OCI-M2 (cell line): ENCODE results near the gene RPUSD1.
"Not testable (repeated sequence)": the region's sequence is repeated elsewhere in the genome, so short reads cannot be mapped to it uniquely, and the experiment has no call there.

Experiments used
- DNase-seq: peaks from one replicate; lab custom pipeline; 2025; ENCODE audit not compliant: unreplicated experiment; lab: John Stamatoyannopoulos, UW

RPUSD1 gene

GRCh38 chr16:768428-768827 lies 19.8 kb downstream of the RPUSD1 start:
- no peak for DNase-seq

GRCh38 chr16:767743-768235 lies 20.4 kb downstream of the RPUSD1 start:
- no peak for DNase-seq

DNA sequence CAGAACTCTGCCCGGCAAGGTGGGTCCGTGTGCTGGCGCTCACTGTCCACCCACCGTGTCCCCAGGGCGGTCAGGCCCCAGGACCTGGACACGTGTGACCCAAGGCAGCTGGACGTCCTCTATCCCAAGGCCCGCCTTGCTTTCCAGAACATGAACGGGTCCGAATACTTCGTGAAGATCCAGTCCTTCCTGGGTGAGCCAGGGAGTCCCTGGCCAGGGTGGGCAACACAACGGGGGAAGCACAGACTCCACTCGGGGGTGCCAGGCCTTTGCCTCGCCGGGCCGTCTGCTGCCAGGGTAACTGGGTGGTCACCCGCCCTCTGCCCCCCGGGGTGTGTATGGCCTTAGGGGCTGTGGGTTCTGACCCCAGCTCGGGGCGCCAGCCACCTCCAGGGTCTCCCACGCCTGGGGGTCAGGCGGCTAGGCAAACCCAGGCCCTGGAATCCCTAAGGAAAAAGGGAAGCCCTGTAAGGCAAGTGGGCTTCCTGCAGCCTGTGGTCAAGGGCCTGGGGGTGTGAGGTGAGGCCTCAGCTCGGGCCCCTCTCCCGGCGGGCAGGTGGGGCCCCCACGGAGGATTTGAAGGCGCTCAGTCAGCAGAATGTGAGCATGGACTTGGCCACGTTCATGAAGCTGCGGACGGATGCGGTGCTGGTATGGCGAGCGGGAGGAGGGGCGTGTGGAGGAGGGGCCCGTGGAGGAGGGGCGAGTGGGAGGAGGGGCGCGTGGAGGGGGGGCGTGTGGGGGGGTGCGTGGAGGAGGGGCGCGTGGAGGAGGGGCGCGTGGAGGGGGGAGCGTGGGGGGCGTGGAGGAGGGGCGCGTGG lies 21.2 kb downstream of the RPUSD1 start:
- DNase-seq, result no peak

GRCh38 chr16:766008-766819 lies 22.0 kb downstream of the RPUSD1 start:
- no peak for DNase-seq

DNA sequence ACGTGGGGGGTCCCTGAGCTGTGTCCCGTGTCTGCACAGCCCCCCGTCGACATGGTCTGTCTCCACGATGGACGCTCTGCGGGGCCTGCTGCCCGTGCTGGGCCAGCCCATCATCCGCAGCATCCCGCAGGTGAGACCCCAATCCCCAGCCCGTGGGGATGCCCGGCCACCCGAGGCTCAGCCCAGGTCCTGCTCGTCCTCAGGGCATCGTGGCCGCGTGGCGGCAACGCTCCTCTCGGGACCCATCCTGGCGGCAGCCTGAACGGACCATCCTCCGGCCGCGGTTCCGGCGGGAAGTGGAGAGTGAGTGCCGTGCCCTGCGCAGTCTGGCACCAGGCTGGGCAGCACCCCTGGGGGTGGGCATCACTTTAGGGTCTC lies 22.7 kb downstream of the RPUSD1 start:
- DNase-seq, result no peak

DNA sequence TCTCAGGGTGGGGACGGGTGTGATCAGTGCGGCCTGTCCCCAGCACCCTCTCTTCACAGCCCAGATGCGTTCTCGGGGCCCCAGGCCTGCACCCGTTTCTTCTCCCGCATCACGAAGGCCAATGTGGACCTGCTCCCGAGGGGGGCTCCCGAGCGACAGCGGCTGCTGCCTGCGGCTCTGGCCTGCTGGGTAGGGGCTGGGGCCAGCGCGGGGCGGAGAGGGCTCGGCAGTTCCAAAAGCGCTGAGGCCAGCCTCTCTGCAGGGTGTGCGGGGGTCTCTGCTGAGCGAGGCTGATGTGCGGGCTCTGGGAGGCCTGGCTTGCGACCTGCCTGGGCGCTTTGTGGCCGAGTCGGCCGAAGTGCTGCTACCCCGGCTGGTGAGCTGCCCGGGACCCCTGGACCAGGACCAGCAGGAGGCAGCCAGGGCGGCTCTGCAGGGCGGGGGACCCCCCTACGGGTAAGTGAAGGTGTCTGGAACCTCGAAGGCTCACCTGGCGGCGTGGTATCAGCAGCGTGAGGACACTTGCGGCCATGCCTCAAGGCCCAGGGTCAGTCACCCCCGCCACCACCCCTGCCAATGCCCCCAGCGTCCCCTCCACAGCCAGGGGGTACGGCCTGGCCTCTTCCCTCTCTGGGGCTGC lies 23.2 kb downstream of the RPUSD1 start:
- DNase-seq, result no peak

DNA sequence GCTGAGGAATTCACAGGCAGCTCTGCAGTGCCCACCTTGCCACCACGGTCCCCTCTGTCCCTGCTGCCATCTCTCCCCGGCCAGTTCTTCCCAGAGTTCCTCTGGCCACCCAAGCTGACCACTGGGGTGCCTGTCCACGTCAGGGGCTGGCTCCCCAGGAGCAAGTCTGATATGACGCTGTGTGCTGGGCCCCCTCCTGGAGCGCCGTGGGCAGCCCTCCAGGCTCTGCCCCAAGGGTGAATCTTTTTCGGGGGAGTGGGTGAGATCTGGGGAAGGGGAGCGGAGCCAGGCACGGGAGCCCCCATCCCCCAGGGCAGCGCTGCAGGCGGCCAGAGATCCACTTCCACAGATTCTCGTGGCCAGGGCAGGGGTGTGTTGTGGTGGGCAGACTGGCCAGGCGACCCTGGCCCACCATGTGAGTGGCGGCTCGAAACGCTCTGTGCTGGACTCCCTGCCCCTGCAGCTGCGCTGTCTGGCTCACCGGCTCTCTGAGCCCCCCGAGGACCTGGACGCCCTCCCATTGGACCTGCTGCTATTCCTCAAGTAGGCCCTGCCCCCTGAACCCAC lies 23.9 kb downstream of the RPUSD1 start:
- DNase-seq, result no peak

GRCh38 chr16:763369-764183 lies 24.6 kb downstream of the RPUSD1 start:
- no peak for DNase-seq

GRCh38 chr16:762595-763268 lies 25.4 kb downstream of the RPUSD1 start:
- no peak for DNase-seq

DNA sequence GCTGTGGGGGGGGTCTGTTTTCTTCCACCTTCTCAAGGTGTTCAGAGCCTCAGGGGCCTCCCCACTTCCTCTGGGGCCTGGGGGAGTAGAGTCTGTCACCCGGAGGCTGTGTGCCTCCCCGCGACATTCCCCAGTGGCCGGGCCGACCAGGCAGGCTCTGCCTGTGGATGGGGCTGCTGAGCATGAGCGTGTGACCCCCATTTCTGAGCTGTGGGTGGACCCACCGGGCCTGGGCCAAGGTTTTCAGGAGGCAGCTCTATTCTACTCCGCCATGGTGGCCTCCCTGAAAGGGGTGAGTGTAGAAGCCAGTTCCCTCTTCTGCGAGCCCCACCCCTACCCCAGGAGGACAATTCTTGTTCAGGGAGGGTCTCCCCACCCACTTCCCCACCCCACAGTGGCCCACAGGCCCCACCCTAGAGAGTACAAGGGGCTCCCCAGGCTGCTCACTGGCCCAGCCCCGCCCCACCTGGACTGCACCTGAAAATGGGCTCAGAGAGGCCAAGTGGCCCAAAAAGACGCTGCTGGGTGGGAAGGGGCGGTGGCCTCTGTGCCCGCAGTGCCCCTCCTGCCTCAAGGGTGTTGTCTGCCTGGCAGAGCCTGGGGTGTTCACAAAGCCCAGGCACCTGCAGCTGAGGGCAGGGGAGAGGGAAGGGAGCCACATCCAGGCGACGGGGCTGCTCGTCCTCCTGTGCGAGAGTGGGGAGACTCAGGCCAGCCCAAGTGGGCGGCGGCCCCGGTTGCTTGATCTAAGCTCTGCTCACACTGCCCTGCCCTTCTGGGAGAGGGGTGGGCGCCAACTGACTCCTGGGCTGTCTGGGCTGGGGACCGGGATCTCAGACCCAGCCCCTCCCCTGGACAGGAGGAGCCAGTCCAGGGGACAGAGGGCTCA lies 26.3 kb downstream of the RPUSD1 start:
- no peak for DNase-seq

- DNase-seq, result no peak
These were observed 27.4 kb downstream of the RPUSD1 start, which contains the start of gene MSLN for GRCh38 chr16:760545-761343. Gene MSLN (plus strand): TSS chr16:760734. CDS start chr16:762681, 1,947 bp downstream.

GRCh38 chr16:760065-760464 lies 28.1 kb downstream of the RPUSD1 start:
- DNase-seq, result no peak

DNA sequence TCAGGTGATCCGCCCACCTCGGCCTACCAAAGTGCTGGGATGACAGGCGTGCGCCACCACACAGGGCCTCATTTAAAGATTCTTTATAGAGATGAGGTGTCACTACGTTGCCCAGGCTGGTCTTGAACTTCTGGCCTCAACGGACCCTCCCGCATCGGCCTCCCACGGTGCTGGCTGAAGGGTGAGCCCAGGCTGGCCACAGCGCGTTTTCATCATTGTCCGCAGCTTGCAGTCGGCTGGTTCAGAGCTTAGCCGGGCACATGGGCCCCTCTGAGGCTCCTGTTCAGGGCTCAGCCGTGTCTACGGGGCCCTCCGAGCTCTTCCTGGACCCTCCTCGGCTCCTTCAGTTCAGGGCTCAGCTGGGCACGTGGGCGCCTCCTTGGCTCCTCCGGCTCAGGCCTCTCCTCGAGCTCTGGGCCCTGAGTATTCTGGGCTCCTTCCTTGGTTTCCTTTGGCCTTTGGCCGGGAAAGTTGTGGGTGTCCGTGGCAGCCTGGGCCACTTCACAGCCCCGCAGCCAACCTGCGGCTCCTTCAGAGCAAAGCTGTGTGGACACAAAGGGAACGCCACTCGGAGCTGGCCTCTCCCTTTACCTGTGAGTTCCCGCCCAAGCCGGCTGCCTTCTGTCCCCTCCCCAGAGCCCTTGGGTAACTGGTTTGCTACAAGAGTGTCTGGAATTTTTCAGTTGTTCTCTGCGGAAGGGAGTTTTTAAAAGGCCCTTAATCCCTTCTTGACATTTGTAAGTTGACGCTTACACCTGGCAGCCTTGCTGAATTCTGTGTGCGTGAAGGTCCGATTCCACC lies 28.9 kb downstream of the RPUSD1 start:
- DNase-seq, result no peak

GRCh38 chr16:756428-756827 lies 31.8 kb downstream of the RPUSD1 start:
- DNase-seq, result no peak

- DNase-seq, result no peak
These were observed 33.5 kb downstream of the RPUSD1 start for GRCh38 chr16:754656-755055.

GRCh38 chr16:754121-754607 lies 34.0 kb downstream of the RPUSD1 start:
- DNase-seq, result not testable (repeated sequence)

- no peak for DNase-seq
These were observed 36.2 kb downstream of the RPUSD1 start for GRCh38 chr16:752007-752312.
